ENCODE measurements around the gene DTYMK.
"Not testable (repeated sequence)": the region's sequence is repeated elsewhere in the genome, so short reads cannot be mapped to it uniquely, and the experiment has no call there.

The DTYMK gene

DNA sequence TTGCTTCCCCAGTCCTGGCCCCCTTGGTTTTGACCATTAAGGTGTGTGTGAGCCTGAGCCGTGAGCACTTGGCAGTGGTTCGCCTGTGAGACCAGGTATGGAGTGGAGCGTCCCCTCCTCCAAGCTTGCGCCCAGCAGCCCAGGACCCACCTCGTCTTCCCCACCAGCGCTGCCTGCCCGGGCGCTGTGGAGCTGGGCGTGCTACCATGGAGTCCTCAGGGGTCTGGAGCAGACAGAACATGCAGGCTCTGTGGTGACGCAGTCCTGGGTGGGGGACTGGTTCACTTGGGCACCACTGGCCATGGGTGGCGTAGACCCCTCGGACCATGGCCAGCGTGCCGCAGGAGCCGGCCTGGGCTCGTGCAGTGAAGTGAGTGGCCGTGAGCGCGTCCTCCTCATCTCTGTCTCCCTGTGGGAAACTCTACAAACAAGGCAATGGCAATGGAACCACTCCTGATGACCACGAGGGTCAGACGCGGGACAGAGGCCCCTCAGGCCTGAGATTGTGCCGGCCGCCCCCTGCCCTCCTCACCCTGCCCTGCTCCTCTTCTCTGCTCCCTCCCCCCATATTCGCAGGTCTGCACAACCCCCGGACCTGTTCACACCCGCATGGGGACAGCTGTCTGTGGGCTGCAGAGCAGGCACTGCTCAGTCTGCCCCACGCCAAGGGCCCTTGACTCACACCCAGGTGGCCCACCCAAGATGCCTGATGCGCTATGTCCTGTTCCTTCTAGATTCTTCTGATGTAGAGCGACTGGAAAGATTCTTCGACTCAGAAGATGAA lies 15.0 kb downstream of the DTYMK start:
- no peak for DNase-seq

DNA sequence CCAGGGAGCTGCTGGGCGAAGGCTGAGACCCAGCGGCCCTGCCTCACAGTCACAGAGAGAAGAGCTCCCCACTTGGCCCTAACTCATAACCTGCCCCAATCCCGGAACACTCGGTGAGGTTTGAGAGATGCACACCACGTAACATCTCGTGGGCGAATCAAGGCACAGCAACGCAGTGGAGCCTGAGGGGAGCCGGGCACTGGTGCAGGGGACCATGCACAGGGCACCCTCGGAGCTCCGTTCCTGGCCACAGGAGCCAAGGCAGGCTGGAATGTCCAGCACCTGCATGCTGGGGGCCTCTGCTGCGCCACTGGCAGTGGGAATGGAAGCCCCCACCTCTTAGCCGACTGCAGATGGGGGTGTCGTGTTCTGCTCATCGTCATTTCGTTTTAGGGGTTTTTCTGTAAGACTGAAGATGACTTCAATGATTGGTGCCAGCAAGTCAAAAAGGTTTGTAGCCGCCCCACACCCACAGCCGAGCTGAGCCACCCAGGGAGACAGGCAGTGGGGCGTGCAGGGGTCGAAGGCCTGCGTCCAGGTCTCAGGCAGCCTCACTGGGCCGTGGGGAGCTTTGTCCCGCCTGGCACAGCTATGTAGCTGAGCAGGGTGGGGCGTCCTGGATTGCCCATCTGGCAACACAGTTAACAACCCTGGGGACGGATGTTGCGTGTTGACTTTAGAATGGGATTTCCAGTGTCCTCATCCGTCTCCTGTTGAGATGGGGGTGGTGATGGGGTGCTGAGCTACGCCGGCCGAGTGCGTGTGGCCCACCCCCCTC lies 16.1 kb downstream of the DTYMK start:
- DNase-seq: no peak

DNA sequence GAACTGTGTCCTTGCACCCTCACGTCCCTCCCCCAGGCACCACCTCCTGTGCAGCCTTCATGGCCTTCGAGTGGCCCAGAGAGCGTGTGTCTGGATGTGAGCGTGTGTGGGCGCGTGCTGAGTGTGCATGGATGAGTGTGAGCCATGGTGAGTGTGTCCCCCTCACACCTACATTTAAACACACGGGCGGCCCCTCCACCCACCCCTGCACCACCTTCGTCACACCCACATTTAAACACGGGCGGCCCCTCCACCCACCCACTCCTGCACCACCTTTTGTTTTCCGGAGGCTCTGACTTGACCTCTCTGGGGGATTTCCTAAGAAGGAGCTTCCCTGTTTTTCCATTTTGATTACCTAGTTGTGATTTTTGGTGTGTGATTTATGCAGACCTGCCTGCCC lies 17.8 kb downstream of the DTYMK start:
- DNase-seq: no peak

DNA sequence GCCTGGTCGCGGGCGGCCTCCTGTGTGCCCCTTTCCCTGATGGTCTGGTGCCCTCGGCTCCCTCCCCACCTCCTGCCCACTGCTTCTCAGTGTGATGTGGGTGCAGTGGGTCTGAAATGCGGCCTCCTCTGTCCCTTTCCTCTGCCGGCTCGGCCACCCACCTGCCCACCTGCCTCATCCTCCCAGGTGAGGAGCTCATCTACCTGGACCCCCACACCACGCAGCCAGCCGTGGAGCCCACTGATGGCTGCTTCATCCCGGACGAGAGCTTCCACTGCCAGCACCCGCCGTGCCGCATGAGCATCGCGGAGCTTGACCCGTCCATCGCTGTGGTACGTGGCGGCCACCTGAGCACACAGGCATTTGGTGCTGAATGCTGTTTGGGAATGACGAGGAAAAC lies 18.3 kb downstream of the DTYMK start:
- no peak for DNase-seq

DNA sequence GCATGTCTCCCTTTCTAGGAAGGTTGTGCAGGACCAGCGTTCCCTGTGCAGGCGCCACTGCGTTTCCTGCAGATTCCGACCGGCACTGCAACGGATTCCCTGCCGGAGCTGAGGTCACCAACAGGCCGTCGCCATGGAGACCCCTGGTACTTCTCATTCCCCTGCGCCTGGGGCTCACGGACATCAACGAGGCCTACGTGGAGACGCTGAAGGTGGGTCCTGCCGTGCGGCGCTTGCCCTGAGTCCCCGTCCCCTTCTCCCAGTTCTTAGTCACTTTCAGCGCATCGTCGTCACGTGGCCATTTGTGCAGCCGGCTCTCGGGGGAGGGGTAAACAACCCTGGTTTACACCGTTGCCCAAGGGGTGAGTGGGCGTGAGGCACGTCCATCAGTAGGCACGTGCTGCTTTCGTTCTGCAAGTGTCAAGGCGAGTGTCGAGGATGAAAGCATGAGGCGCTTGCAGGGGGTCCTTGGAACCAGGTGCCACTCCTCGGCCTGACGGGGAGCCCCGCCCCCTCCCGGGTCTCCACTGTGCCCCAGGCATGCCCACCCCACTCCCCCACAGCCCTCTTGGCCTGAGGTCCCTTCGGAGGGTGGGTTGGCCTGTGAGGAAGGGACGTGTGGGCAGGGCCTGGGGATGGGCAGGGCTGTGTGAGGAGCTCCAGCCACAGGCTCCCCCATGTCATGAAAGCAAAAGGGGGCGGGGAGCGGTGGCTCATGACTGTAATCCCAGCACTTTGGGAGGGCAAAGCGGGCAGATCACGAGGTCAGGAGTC lies 19.8 kb downstream of the DTYMK start:
- no peak for DNase-seq

DNA sequence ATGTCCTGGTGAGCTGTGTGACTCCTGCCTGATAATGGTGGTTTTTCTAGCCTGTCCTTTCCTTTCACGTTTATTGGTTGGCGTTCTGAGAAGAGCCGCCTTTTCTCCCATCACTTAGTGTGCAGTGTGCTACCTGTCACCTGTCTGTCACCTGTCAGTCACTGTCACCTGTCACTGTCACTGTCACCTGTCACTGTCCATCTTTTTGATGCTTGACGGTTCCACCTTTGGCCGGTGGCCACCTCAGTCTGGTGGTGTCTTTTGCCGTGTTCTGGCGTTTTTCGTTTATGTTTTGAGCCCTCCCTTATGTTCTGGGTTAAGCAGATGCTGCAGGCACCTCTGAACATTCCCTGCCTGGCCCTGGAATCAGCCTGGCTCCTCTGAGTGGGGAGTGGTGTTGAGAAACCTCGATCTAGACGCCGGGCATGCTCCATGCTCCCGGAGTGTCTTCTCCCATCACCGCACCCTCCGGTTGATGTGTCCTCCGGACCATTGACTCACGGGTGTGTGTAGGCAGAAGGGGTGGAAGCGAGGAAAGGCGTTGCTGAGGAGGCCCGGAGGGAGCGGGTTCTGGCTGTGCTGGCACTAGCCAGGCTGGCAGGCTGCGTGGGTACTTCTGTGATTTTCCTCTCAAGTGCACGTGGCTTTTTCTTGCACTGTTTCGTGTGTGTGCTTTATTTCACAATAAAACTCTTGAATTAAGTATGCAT lies 20.7 kb downstream of the DTYMK start:
- DNase-seq: no peak

DNA sequence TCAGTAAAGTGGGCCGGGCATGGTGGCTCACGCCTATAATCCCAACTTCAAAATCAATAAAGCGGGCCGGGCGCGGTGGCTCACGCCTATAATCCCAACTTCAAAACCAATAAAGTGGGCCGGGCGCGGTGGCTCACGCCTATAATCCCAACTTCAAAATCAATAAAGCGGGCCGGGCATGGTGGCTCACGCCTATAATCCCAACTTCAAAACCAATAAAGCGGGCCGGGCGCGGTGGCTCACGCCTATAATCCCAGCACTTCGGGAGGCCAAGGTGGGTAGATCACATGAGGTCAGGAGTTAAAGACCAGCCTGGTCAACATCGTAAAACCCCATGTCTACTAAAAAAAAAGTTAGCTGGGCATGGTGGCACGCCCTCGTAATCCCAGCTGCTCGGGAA lies 23.9 kb downstream of the DTYMK start:
- DNase-seq: not testable (repeated sequence)

DNA sequence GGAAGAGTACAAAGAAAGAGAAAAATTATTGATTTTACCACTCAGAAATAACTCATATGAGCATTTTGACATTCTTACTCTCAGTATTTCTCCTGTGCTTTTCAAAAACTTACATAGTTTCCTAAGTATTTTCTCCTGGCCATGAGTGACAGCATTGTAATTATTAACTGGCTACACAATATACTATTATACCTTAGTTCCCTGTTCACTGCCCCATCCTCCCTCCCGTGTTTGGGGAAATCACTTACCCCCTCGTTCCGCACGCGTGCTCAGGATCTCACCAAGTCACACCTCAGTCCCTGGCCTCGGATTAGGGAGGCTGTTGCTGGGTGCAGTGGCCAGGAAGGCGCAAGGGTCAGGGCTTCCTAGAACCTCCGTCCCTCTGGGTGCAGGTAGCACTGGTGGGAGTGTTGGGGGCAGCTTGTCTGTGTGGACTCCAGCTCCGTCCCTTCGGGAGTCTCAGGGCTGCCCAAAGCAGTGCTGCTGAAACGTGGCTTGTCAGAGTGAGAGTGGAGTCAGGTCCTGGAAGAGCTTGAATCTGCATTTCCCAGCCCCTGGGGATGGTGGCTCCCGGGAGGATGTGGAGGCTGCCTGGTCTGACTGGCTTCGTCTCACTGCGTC lies 25.9 kb downstream of the DTYMK start:
- no peak for DNase-seq

DNA sequence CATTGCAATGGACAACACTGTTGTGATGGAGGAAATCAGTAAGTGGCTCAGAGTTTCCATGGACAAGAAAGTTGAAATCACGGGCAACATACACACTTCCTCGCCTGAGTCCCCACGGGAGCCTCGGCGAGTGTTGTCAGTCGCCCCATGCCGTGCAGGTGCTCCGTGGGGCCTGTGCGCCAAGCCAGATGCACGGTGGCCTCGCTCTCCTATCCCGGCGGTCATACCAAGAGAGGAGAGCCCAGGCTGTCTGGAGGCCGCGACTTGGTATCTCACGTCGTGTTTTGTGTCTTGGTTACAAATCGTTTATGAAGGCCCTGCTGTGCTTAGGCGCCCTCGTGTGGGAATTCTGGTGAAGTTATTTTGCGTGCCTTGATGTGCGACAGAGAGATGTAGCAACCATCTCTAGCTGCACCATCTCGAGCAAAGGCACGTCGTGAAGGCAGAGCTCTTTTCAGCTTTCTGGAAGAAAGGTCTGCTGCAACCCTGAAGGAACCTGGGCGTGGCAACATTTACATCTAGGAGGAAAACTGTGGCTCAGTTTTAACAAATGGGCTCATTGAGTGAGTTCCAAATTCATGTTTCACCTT lies 27.4 kb downstream of the DTYMK start:
- no peak for DNase-seq

DNA sequence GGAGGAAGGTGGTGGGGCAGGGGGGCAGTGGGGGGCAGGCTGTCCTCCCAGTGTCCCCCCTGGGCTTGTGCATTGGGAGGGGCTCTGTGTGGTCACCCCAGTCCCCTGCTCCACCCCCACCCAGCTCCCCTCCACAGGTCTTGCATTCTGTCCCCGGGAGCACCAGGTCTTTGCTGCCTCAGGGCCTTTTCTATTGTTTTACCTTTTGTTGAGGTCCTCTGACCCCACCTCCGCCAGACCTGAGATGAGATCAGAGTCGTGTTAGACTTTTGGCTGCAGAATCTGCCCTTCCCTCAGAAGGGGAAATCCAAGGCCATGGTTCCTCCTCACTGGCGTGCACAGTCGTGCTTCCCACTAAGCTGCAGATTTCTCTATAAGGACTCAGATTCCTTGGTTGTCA lies 28.3 kb downstream of the DTYMK start:
- no peak for DNase-seq

DNA sequence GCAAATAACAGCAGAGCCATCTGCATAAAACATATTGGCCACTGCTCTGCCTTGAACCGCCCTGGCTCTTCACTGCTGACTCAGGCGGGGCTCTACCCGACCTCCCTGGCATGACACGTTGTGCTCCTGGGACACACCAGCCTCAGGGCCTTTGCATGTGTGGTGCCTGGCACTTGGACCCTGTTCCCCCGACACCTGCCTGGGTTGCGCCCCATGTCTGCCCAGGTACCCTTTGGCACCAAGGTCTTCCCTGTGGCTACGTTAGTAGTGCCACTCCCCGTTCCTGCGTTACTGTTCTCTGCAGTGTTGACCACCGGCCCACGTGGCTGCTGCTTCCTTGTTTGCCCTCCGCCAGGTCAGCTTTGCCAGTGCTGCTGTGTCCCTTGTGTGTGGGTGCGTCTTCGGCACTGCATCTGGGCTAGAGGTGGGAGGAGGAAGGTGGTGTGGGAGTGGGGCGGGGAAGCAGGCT lies 28.8 kb downstream of the DTYMK start:
- no peak for DNase-seq

DNA sequence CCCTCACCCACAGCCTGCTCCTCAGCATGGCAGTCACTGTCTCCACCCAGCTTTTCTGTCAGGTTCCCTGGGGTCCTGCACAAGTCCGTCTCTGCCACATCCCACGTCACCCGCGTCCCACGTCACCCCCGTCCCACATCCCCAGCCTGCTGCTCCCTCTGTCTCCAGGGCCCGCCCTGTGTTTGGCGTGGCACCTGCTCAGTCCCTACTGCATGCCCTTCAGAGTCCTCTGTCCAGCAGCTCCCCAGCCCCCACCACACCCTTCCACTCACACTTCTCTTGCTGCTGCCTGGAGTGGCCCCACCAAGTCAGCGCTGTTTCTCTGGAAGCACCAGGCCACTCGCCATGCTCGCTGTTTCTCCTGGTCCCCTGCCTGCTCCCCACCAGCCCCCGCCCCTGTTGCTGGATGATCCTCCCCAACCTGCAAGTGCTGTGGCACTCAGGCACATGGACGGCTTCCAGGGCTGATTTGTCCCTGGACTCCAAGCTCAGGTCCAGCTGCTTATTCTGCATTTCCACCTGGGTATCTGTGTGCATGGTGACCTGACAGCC lies 30.3 kb downstream of the DTYMK start:
- no peak for DNase-seq

DNA sequence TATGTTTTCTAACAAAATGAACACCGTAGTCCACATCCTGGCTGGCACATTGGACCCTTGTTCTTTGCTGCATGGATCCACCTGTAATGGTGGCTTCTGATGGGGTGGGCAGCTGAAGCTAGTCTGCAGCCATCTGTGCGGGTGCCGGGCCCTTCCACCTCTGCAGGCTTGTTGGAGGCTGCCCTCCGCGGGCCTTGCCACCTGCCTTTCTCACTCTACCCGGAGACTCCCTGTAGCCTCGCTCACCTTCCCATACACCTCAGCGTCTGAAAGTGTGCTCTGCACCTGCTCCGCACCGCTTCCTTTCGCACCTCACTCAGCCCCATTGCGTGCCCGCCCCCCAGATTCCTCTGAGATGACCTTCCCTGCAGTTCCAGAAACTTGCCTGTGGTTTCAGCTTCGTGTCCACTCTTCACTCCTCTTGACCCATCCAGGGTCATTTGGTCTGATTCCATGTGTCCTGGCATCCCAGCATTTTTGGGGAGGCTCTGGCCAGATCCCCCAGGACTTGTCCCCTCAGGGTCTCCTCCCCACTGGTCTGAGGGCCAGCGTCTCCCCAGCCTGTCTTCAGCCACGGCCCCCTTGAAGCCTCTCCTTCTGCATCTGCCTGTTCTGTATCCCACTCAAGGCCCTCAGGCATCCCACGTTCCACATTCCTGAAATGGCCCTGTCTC lies 31.0 kb downstream of the DTYMK start:
- no peak for DNase-seq

DNA sequence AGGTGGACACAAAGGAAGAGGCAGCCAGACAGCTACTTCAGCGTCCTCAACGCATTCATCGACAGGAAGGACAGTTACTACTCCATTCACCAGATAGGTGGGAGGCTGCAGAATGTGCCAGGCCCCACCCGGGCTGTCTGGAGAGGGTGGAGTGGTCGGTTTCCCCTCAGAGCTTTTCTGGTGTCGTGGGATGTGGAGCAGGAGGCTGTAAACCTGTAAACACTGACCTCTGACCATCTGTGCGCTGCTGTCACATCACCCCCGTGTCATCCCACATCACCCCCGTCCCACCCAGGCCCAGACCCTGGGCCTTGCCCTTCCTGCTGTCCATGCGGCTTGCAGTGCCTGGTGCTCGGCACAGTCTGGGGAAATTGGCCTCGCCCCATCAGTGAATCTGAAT lies 32.1 kb downstream of the DTYMK start:
- DNase-seq: no peak

DNA sequence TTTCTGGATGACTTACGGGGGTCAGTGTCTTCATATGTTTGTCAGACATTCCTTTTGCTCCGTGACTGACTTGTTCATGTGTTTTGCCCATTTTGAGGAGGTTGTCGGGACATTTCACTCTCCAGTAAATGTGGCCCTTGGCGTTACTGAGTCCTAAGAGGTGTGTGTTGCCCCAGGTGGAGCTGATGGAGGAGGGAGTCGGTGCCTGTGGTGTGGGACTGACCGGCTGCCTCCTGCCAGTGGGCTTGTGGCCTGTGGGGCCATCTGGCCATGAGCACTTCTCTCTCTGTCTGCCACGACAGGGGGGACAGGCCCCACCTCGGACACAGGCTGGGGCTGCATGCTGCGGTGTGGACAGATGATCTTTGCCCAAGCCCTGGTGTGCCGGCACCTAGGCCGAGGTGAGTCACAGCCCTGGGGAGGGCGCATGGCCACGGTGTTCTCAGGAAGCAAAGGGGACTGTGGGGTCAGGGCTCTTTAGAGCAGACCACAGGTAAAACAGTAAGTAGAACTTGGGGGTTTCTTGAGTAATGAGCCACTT lies 33.3 kb downstream of the DTYMK start:
- DNase-seq: no peak

DNA sequence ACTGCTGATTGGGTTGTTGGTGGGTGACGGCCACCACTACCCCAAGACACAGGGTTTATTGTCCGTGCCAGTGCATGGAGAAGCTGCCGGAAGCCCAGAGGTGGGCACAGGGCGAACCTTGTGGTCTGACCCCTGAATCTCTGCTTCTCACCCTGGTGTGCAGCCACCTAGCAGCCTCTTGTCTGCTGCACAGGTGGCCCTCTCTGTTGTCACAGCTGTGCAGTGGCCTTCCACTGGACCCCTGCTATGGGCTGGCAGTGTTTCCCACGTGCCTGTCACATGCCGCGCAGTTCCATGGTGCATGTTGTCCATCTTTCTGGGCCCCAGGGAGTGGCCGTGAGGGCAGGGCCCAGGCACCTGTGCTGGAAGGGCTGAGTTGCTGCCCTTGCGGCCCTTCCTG lies 33.9 kb downstream of the DTYMK start:
- DNase-seq: no peak

DNA sequence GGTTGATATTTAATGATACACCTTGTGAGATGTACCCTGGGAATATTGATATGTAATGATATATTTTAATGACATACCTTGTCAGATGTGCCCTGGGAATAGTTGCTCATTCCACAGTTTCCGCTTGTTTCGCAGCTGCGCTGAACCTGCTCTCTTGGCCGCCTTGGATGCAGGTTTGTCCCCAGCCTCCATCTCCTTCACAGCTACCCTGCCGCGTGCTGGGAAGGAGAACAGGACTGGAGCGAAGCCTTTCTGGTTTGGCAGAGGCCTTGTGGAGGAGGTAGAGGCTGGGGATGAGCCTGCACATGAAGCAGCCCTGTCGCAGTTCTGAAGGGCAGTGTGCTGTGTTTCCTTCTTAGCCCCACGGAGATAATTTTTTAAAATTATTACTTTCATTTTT lies 34.5 kb downstream of the DTYMK start:
- no peak for DNase-seq

DNA sequence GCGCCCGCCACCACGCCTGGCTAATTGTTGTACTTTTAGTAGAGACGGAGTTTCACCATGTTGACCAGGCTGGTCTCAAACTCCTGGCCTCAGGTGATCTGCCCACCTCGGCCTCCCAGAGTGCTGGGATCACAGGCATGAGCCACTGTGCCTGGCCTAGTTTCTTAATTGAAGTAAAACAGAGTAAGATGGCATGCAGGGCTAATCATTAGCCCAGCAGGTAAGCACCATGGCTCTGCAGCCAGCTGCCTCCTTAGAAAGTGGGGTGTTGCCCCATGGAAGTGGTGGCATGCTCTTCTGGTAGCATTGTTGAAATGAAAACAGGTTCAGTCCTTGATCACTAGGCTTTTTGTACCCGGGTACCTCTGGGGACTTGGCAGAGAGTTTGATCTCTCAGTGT lies 36.7 kb downstream of the DTYMK start:
- no peak for DNase-seq

DNA sequence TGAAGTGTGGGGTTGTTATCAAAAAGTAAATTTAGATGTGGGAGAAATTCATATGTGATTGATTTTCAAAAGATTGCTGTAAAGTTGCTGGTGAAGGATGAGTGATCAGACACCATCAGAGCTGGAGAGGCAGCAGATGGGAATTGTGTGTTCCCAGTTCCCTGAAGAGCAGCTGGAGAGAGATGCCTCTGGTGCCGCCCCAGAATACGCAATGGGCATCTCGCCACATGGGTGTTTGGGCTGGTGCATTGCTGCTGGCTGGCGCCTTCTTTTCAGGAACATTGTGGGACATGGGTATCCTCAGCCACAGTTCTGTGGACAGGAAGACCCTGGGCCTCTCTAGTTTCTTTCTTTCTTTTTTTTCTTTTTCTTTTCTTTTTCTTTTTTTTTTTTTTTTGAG lies 37.2 kb downstream of the DTYMK start:
- no peak for DNase-seq

DNA sequence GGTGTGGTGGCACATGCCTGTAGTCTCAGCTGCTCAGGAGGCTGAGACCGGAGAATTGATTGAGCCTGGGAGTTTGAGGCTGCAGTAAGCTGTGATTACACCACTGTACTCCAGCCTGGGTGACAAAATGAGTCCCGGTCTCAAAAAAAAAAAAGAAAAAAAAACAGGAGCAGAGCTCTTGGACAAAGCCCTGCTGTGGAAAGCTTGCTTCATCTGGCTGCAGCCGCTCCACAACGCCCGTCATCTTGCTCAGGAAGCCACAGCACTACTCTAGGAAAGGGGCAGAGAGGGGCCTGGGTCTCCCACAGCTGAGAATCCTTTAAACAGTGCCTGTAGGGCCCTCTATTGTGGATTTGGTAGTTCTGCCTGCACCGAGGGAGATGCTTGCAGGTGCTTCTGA lies 38.2 kb downstream of the DTYMK start:
- no peak for DNase-seq
